HCEC 1CT (cell line): ENCODE data around the gene TMEM170B.

Source experiments
- DNase-seq: peaks from one replicate; pipeline ENCODE4 v3.0.0-alpha.2; 2017

Gene TMEM170B, protein sequence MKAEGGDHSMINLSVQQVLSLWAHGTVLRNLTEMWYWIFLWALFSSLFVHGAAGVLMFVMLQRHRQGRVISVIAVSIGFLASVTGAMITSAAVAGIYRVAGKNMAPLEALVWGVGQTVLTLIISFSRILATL

DNA sequence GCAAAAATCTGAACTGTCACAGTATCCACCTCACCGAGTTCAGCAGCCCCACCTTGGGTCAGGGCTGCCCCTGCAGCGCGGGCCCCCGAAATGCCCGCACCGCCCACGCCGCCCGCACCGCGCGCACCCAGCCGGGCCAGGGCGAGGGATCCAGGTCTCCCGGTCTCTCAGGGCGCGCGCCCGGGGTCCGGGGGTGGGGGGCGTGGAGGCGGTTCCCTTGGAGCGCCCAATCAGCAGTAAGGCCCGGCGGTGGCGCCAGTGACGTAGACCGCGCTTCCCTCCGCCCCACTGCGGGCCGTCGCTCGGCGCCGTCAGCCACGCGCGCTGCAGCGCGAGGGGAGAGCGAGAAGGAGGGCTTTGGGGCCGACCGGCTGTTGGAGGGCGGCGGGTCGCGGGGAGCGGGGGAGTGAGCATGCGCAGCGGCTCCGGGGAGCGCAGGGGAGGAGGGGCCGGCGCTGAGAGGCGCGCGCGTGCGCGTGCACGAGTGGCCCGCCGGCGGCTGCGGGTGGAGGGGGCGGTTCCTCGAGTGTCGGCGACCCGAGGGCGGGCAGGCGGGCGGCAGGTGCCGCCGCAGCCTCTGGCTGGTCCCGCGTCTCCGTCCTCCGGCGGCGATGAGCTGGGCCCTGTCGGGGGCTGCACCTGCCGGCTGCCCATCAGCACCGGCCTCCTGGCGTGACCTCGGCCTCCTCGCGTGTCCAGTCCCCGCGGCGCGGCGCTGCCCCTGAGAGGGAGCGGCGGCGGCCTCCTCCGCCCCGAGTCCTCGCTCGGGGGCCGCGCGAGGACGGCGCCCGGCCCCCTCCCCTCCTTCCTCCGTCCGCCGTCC is at the start of gene TMEM170B:
TSS of gene TMEM170B (plus strand) at position 521 of the 823 bp plus-strand sequence. CDS start 529 bp downstream, outside the sequence.
- peak; percentile 93 for DNase-seq

DNA sequence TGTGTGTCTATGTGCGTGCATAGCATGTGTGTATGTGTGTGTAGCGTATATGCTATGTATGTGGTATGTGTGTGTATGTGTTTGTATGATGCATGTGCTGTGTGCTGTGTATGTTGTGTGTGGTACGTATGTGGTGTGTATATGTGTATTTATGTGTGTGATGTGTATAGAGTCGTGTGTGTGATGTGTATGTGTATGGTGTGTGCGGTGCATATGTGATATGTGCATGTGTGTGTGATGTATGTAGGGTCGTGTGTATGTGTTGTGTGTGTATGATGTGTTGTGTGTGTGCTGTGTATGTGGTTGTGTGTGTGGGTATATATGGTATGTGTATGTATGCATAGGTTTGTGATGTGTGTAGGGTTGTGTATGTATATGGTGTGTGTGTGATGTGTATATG is 46.6 kb upstream of the TMEM170B start:
- DNase-seq = no peak

DNA sequence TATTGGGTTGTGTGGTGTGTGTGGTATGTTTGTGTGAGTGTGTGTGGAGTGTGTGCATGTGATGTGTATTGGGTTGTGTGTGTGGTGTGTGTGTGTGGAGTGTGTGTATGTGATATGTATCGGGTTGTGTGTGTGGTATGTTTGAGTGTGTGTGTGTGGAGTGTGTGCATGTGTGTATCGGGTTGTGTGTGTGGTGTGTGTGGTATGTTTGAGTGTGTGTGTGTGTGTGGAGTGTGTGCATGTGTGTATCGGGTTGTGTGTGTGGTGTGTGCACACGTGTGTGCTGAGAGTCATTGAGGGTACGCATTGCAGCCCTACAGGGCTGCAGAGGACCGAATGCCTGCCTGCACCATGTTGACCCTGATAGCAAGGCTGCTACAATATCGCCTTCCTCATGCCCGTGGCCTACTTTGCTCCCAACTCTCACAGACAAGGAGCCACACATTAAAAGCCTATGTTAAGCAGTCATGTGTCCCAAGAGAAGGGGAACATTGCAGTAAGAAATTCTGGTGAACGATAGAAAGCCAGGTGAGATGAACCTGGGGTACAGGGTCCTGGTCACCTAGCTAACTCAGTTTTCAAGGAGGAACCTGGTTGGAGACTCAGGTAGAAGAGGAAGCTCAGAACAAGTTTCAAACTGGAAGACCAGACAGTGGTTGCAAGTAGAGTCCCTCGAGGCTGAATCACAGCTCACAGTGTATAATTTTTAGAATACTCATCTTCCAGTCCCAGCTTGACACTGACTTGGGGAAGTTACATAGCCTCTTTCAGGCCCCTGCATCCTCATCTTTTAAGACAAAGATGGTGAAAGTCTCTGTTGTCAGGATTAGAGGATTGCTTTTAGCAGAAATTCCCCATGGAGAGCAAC is 45.7 kb upstream of the TMEM170B start:
- no peak for DNase-seq

DNA sequence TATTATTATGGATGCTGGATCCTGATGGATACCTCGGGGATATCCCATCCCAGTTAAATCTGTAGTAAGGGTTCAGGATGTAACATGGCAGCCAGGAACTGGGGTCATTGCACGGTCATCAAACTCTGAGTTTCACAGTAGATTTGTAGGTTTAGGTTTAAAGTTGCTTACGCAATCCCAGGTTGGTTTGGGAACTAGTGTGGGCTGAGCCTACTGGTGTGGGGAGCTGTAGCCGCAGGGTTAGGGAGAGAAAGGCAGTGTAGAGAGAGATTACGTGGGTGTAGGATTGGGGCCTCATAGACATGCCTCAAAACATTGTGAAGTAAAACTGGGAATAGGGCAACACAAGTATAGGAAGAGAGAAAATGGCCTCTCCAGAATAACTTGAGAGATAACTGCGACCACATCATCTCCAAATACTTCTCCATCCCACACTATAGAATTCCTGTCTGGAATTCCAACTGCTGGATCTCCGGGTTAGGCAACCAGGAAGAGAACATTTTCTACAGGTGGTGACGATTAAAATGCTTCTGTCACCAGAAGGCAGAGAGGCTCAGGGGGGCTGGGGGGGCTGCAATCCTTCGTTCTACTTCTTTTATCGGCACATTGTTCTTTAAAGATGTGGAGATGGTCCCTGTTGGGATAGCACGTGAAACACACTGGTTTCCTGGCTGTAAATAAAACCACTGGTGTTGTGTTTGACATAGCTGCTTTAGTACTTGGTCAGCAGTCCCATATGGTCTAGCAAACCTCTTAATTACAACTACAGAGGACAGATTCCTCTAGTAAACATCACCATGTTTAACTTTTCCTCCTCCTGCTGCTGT is 44.9 kb upstream of the TMEM170B start:
- DNase-seq = no peak

DNA sequence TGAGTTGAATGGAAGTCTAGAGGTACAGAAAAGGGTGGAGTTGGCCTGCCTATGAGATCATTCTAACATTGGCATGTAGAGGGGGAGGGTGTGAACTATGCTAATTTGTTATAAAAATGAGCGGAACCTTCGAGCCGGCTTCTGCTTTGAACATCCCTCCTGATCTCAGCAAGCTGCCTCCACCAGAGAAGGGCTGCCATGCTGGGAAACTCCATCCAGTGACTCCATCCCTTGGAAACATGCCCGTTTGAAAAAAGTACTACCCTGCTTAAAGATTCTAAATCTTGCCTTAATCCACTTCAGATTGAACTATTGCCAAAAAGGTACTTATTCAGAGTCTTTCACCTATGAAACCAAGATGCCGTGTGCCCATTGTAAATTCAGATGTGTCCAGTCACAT is 43.6 kb upstream of the TMEM170B start:
- DNase-seq = no peak

DNA sequence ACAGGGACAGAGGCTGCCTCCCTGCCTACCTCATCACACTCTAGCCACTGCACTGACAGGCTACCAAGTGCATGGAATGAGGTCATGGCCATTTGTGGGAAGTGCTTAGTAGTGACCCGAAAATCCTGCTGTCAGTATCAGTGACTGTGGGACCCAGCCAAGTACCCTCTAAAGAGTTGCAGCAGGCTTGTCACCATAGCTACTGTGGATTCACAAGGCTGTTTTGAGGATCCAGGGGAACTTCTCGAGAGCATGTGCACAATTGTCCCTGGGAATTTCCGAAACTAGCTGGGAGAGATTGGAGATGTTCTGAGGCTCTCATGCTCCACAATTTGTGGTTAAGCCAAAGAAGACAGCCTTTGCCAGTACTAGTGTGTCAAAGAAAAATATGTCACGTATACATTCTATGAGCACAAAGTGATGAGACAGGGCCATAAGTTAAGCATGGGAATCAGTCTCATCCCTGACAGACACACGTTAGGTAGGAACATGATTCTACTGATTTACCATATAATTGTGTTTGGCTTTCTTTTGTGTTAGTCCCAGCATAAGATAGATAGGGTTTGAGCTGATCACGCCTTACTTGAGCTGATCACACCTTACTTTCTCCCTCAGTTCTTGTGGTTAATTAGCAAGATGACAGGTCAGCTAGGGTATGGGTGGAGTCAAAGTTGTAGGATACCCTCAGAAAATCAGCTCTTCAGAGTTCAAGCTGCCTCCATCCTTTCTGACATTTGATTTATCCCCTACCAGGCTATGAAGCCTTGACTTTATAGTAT is 42.6 kb upstream of the TMEM170B start:
- no peak for DNase-seq

DNA sequence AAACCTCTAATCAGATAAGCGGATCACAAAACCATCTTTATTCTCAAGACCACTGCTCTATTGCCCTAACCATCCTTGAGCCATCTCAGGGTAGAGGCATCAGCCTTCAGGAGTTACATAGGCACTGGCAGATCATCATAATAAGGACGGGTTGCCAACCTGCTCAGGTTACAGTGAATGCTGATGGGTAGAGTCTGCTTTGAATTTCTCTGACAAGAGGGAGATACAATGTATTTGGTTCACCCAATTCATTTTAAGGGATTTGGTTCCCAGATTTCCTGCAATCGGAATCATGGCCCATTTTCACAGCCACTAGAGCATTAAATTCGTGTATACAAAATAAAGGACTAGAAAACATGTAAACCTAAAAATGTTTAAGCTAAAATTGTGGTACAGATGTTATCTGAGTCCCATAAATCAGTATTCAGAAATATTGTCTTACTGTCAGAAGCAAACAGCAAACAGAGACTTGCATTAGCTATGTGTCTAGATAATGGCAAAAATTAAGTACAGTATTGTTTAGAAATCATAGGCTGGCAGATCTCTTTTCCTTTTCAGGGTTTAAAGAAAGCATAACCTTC is 41.9 kb upstream of the TMEM170B start:
- no peak for DNase-seq

DNA sequence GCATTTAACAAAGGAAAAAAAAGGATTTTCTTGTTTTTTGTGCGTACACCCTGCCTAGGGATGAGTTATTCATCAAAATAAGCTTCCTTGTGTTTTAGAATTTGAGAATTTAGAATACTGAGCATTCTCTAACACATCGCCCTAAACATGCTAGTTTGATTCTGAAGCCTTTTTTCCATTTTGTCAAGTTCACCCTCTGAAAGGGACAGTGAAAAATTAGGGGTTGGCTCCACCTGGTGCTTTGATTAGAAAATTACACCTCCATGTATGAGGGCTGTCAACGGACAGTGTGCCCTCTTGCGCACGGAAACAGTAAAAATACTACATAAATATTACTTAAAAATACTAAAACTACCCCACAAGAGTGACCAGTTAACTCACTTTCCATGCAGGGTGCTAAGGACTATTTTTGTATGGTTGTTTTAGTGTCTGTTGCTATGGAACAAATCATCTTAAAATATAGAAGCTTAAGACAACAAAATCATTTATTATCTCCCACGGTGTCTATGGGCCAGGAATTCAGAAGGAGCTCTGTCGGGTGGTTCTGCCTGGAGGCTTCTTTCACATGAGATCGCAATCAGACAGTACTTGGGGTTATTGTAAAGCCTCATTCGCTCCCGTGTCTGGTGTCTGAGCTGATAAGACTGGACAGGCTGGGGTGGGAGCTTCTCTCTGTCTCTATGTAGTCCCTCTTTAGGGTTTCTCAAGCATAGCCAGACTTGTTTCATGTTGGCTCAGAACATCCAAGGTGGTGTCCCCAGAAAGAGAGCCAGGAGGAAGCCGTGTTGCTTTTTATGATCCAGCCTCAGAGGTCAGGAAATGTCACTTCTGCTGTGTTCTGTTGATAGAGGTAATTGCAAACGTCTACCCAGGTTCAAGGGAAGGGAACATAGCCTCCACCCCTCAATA is 41.1 kb upstream of the TMEM170B start:
- peak; percentile 75 for DNase-seq

DNA sequence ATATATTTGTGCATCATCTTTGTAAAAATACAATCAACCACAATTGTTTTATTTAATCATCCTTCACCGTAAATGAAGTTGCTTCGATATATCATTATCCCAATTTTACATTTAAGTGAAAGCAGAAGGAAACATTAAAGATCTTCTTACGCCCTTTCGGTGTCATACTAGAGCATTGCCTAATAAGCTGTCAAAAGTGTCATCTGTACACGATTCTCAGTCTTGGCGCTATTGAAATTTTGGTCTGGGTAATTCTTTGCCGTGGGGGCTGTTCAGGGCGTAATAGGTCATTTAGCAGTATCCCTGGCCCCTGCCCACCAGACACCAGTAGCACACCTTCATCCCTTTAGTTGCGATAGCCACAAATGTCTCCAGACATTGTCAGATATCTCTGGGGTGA is 40.4 kb upstream of the TMEM170B start:
- DNase-seq = no peak

DNA sequence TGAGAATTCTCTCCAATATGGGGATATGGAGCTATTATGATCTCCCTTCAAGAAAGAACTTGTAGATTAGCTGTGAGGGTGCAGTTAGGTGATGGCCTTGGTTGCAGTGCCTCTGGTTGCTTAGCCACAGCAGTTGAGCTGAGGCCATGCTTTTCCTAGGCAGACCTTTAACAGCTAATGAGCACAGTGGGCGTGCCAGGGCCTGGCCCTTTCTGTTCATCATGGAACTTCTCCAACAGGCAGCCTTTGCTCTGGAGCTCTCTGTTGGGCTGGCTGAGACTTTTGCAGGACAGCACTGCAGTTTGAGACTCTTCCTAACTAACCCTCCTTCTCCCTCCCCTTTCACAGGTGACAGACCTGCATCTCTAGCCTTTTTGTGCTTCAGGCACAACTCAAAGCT is 39.7 kb upstream of the TMEM170B start:
- DNase-seq = no peak

DNA sequence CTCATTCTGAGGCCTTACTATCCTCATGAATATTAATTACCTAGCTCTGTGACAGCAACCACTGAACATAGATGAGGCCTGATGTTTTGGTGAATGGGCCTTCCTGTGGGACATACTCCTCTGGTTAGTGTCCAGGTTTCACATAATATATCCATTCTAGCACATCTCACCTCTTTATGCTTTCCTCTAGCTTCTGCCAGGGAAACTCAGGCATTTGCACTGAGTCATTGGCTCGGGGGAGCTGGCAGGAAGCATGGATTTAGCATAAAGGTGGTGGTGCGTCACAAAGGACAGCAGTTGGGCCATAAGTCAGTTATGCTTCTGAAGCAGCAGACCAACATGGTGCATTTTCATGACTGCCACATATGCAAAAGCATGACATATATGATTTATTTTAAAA is 37.5 kb upstream of the TMEM170B start:
- DNase-seq = peak; percentile 42

DNA sequence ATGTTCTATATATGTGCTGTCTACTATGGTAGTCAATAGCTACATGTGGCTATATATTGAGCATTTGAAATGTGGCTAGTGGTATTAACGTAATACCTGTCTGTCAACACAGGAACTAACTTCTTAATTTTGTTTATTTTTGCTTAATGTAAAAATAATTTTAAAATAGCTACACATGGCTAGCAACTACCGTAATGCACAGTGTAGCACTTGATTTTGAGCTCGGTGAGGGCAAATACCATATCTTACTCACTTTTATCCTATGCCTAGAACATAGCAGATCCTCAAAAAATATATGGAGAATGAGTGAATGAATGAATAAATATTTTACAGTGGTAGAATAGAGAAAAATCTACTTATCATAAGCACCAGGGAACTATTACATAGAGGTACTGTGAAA is 28.1 kb upstream of the TMEM170B start:
- no peak for DNase-seq

DNA sequence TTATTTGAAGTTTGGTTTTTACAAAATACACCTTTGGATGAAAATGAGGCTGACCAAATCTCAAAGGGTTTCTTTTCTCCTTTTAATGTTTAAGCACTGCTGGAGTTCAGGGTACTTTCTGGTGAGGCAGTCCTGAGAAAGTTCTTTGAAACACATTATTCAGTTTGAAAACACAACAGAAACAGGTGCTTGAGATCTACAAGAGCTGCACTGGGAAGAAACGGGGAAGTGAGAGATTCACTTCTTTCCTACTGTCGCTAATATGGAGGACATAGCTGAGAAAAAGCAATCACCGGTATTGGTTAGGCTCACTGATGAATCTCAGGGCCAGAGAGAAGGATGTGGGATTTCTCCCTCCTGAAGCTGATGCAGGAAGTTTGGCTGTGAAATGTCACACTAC is 22.9 kb upstream of the TMEM170B start:
- no peak for DNase-seq

DNA sequence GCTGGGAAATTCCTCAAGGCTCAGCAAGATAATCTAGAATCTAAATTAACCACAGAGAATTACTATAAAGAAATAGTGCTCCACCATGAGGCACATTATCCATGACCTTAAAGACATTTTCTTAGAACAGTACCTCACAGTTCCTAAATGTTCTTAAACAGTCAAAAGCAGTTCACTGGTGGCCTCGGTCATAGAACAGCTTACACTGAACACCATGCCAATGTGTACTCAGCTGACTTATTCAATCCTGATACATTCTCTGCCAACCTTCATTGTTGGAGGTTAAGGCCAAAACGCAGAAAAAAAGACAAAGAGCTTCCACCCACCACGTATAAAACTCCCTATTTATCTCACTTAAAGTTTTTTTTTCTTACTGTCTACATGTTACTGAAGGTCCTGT is 21.8 kb upstream of the TMEM170B start:
- no peak for DNase-seq

DNA sequence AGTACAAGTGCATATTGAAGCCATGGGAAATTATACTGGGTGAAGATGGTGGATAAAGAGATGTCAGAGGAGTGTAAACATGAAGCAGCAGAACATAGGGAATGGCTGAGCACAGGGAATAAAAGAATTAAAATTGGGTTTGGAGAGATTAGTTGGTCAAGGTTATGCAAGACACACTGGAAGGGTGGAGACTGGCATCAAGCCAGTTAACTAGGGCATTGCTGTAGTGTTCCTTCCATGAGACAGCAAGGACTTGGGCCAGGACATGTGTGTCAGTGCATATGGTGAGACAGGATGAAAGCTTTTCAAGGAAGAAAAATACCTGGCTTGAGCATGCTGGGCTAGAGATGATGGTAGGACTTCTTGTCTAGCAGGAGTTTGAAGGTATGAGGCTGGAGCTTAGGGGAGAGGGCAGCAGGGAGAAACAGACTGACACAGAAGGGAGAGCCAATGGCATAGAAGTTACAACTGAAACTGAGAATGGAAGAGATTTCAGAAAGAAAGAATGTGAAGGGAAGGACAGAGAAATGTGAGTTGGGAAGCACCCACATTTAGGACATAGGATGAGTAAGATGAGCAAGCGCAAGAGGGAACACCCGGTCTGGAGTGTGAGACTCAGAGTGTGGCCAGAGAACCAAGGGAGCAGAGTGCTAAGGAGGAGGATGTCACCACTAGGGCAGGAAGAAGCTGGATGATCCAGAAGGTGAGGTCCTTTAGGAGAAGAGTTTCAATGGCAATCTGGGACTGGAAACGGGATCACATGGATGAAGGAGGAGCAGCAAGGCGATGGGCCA is 14.5 kb upstream of the TMEM170B start:
- DNase-seq = no peak

DNA sequence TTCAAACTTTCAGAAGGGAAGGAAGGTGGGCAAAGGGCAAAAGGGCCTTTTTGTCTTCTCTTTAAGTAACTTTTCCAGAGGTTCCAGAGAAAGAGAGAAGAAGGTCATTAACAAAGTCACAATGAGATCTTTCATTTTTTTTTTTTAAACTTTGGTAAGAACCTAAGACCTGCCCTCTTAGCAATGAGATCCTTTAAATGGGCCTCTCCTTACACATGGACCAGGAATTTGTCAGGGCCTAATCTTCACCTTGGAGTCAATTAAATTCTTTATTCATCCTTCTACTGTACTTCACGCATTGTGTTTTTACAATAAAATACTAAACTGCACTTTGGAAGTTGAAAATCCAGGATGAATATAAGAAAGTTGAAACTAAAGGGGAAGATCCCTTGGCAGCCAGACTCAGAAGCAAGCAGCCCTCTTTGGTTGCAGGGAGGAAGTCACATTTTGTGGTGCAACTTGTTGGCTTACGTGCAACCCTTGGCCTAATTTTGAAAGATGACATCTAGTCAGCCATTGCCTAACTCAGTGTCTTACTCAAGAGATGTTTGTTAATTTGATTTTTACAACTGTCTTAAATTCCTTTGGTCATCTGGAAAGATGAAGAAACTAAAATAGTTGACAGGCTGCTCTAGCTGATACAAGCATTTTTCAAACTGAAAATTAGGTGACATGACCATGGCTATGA is 11.9 kb upstream of the TMEM170B start:
- DNase-seq = peak; percentile 87

DNA sequence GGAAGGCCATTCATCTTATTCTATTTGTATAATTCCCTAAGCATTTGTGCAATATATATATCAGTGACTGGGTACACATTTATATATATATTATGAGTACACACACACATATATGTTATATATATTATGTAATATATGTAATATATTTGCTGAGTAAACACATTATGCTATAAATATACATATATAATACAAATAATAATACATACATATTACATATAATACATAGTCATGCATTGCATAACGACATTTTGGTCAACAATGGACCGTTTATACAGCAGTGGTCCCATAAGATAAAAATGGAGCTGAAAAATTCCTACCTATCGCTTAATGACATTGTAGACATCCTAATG is 11.4 kb upstream of the TMEM170B start:
- no peak for DNase-seq

DNA sequence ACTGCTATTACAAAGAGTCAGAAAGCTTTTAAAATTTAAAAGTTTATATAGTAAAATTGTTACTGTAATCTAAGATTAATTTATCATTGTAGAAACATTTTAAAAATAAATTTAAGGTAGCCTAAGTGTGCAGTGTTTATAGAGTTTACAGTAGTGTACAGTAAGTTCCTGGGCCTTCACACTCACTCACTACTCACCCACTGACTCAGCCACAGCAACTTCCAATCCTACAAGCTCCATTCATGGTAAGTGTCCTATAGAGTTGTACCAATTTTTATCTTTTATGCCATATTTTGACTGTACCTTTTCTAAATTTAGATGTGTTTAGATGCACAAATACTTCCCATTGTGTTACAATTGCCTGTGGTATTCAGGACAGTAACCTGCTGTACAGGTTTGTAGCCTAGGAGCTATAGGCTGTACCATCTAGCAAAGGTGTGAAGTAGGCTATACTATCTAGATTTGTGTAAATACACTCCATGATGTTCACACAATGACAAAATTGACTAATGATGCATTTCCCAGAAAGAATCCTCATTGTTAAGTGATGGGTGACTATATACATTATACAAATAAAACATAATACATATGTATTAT is 10.2 kb upstream of the TMEM170B start:
- DNase-seq = peak; percentile 70

DNA sequence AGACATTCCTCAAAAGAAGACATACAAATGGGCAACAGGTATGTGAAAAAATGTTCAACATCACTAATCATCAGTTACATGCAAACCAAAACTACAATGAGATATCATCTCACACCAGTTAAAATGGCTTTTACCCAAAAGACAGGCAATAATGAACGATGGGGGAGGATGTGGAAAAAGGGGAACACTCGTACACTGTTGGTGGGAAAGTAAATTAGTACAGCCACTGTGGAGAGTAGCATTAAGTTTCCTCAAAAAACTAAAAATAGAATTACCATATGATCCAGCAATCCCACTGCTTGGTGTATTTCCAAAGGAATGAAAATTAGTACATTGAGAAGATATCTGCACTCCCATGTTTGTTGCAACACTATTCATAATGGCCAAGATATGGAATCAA is 8.6 kb upstream of the TMEM170B start:
- no peak for DNase-seq
